A549 (cell line): Measurements from ENCODE around the gene ZNF280B. TPM values are rescaled to one million over a fixed set of nuclear protein-coding genes. Genes with fewer than 3 reads are reported as not detected.
A peak's percentile ranks its signal among the peaks of the same experiment; 100 is the strongest.

Experiments used
- ATAC-seq, 2 experiments: fragments of 200-7000 bp in 1 of 2; fragments of >200 bp in 1 of 2; cut with Nextera tagmentation in 1 of 2; cut with Tn5 transposase in 1 of 2; 3 replicates each; pipeline versions ENCODE4 v1.8.0 to v1.9.1; 2018 to 2020; ENCODE audit warnings: mild to moderate bottlenecking in 1 of 2, moderate library complexity in 1 of 2
- CTCF ChIA-PET: fragments of 300-600 bp; sonication (Branson Sonifier 250); formaldehyde crosslinking; extraction: SDS; loops from one replicate; lab custom pipeline; 2021; ENCODE audit warnings: antibody characterized with exemption, inconsistent platforms; lab: Yijun Ruan, JAX
- POLR2A ChIA-PET: fragments of 350-600 bp; formaldehyde crosslinking; extraction: SDS; loops from one replicate; lab custom pipeline; 2021; ENCODE audit warnings: antibody characterized with exemption, inconsistent platforms; lab: Yijun Ruan, JAX
- DNase-seq, 2 experiments: peaks; one replicate each; pipeline versions ENCODE4 v3.0.0 to v3.0.0-alpha.2; 2011 to 2016; ENCODE audit warnings: low read depth in 1 of 2, low spot score in 1 of 2
- FAIRE-seq: peaks from 2 replicates; lab custom pipeline; 2011; peaks lifted over from hg19 to GRCh38; lab: Jason Lieb, UNC
- H3K27ac ChIP-seq, 2 experiments: fragments of >200 bp; sonication (Bioruptor Twin); formaldehyde crosslinking; 3 replicates each; pipeline ENCODE4 v1.5.1; 2016 to 2017
- H3K4me1 ChIP-seq: fragments of >200 bp; sonication (Bioruptor Twin); formaldehyde crosslinking; 3 replicates; pipeline ENCODE4 v1.6.1; 2016
- H3K4me2 ChIP-seq: fragments of >200 bp; sonication (Bioruptor Twin); formaldehyde crosslinking; 3 replicates; pipeline ENCODE4 v1.6.1; 2016
- H3K4me3 ChIP-seq: fragments of >200 bp; sonication (Bioruptor Twin); formaldehyde crosslinking; 3 replicates; pipeline ENCODE4 v1.5.1; 2016
- H3K9me3 ChIP-seq: fragments of >200 bp; sonication (Bioruptor Twin); formaldehyde crosslinking; 3 replicates; pipeline ENCODE4 v1.6.1; 2016
- ATOH8 ChIP-seq: fragments of 250-450 bp; sonication (Bioruptor Pico); IDR thresholded peaks from 2 replicates; pipeline ENCODE4 v1.5.0; 2020; ENCODE audit warnings: low read depth, mild to moderate bottlenecking, moderate library complexity
- BHLHE40 ChIP-seq: IDR thresholded peaks from 2 replicates; pipeline ENCODE4 v1.6.1; 2012; ENCODE audit warnings: low read depth, low read length, inconsistent platforms
- CHD2 ChIP-seq: fragments of 150-350 bp; IDR thresholded peaks from 2 replicates; pipeline ENCODE4 v1.6.1; 2014; ENCODE audit warnings: low read length; ENCODE audit not compliant: partially characterized antibody
- CHD4 ChIP-seq: fragments of 200-600 bp; sonication (generic); IDR thresholded peaks from 2 replicates; pipeline ENCODE4 v1.6.1; 2016; ENCODE audit warnings: antibody characterized with exemption, mild to moderate bottlenecking, borderline replicate concordance
- CTCF ChIP-seq: fragments of >200 bp; sonication (Bioruptor Twin); formaldehyde crosslinking; IDR thresholded peaks from 3 replicates; pipeline ENCODE4 v1.5.1; 2016
- E2F6 ChIP-seq: IDR thresholded peaks from 2 replicates; pipeline ENCODE4 v1.6.1; 2012; ENCODE audit warnings: low read depth, borderline replicate concordance
- EHF ChIP-seq: fragments of 250-450 bp; sonication (Bioruptor Pico); IDR thresholded peaks from 2 replicates; pipeline ENCODE4 v1.5.0; 2020; ENCODE audit warnings: mild to moderate bottlenecking
- EP300 ChIP-seq, 2 experiments: fragments of >200 bp; sonication (Bioruptor Twin); formaldehyde crosslinking; IDR thresholded peaks; 2 replicates in 1 of 2; 3 replicates in 1 of 2; pipeline ENCODE4 v1.6.1; 2016 to 2017
- FOSB ChIP-seq: fragments of 250-450 bp; sonication (Bioruptor Pico); IDR thresholded peaks from 2 replicates; pipeline ENCODE4 v1.5.0; 2020; ENCODE audit warnings: mild to moderate bottlenecking, moderate library complexity
- HES2 ChIP-seq: fragments of >200 bp; sonication (Bioruptor Twin); formaldehyde crosslinking; IDR thresholded peaks from 2 replicates; pipeline ENCODE4 v1.6.1; 2016
- HMGXB4 ChIP-seq: fragments of 250-450 bp; sonication (Bioruptor Pico); IDR thresholded peaks from 2 replicates; pipeline ENCODE4 v1.5.0; 2021; ENCODE audit warnings: mild to moderate bottlenecking, moderate library complexity, borderline replicate concordance
- HOXA7 ChIP-seq: fragments of 250-450 bp; sonication (Bioruptor Pico); IDR thresholded peaks from 2 replicates; pipeline ENCODE4 v1.5.0; 2020; ENCODE audit warnings: mild to moderate bottlenecking, moderate library complexity
- HOXB13 ChIP-seq: fragments of 250-450 bp; sonication (Bioruptor Pico); IDR thresholded peaks from 2 replicates; pipeline ENCODE4 v1.5.0; 2020; ENCODE audit warnings: low read depth, mild to moderate bottlenecking, moderate library complexity
- MAFK ChIP-seq: fragments of 450-650 bp; IDR thresholded peaks from 2 replicates; pipeline ENCODE4 v1.6.1; 2014; ENCODE audit not compliant: partially characterized antibody
- MAX ChIP-seq: IDR thresholded peaks from 2 replicates; pipeline ENCODE4 v1.6.1; 2012
- POLR2A ChIP-seq: IDR thresholded peaks from 2 replicates; pipeline ENCODE4 v1.6.1; 2012; ENCODE audit warnings: mild to moderate bottlenecking, low read length
- RCOR1 ChIP-seq: fragments of 150-350 bp; IDR thresholded peaks from 2 replicates; pipeline ENCODE4 v1.6.1; 2014; ENCODE audit warnings: antibody characterized with exemption, low read length, low read depth
- TFCP2L1 ChIP-seq: fragments of 250-450 bp; sonication (Bioruptor Pico); IDR thresholded peaks from 2 replicates; pipeline ENCODE4 v1.5.0; 2021; ENCODE audit warnings: mild to moderate bottlenecking
- ZFP36 ChIP-seq: fragments of 450-650 bp; IDR thresholded peaks from 2 replicates; pipeline ENCODE4 v1.6.1; 2014; ENCODE audit warnings: borderline replicate concordance; ENCODE audit not compliant: partially characterized antibody
- ZSCAN20 ChIP-seq: fragments of 250-450 bp; sonication (Bioruptor Pico); IDR thresholded peaks from 2 replicates; pipeline ENCODE4 v1.8.0; 2022; ENCODE audit warnings: mild to moderate bottlenecking, moderate library complexity
- WGBS: methylation state at CpG from one replicate; pipeline ENCODE4 v1.1.6; 2017; ENCODE audit errors: missing lambda C conversion rate; 5-methylcytosine and 5-hydroxymethylcytosine counted together
- polyA plus RNA-seq, 4 experiments: library from polyadenylated mRNA; depleted of rRNA in 3 of 4; stranded (reverse); fragments of >200 nt; fragmentation: RNase III in 1 of 4; extraction: RNeasy Plus Mini Kit Qiagen cat#74134 plus additional on column Dnase treatment in 1 of 4; gene quantifications; 2 replicates in 3 of 4; 3 replicates in 1 of 4; pipeline ENCODE4 v1.2.3, GENCODE V29; 2011 to 2017

The ZNF280B gene
- polyA plus RNA-seq, 2 of the 4 experiments (the other 2 are of a cell fraction), result 2.3 to 5.1 TPM

- no peak for TF ChIP-seq MAX
- no peak for TF ChIP-seq FOSB
- TF ChIP-seq HOXA7 (CRISPR knock-in tag), result no peak
- no peak for TF ChIP-seq ZSCAN20 (CRISPR knock-in tag)
- TF ChIP-seq HES2, result no peak
- TF ChIP-seq EHF (CRISPR knock-in tag), result no peak
These were observed 46.2 kb upstream of the ZNF280B start (continued) for GRCh38 chr22:22554587-22555284.

- Histone ChIP-seq H3K4me2 (peak overlapping the region; percentile 26; the same call in 1 of the 3 replicates), H3K9me3 (no peaks in the 10 kb centered on the region), H3K4me3 (no peak overlapping the region), H3K27ac (0 out of 6 replicates have a peak overlapping the region, but pooled peaks of 1 of the 2 experiments have one; percentile 33), H3K4me1 (peaks cover 40% of the 10 kb centered on the region; the same call in 2 of the 3 replicates)
- ChIA-PET POLR2A (no interaction called here), CTCF (interaction anchor here (1.2 kb wide), 2 partner anchors 18 to 23 kb away, joined by 5 read pairs; no protein-coding TSS in a partner anchor)
- TF ChIP-seq CTCF (no peak), POLR2A (no peak), RCOR1 (no peak), CHD2 (no peak), HES2 (no peak), HOXA7 (CRISPR knock-in tag) (no peak), CHD4 (no peak), TFCP2L1 (no peak), EP300 (IDR thresholded peaks at IDR 0.05) (no peak), ZFP36 (no peak), MAFK (no peak), HOXB13 (CRISPR knock-in tag) (no peak), BHLHE40 (no peak), ATOH8 (CRISPR knock-in tag) (no peak), E2F6 (no peak), HMGXB4 (no peak)
- ATAC-seq (no peak), FAIRE-seq (no peak), DNase-seq (no peak)
- 78% methylated on average over 8 of the region's 8 CpGs for WGBS
These were observed 45.4 kb upstream of the ZNF280B start for GRCh38 chr22:22553735-22554586.
